H1 (cell line): ENCODE measurements around the gene ENPP1. TPM values are rescaled to one million over a fixed set of nuclear protein-coding genes. Genes with fewer than 3 reads are reported as not detected.

Experiments
- CBX8 ChIP-seq: fragments of 300-800, 300-1000 bp; sonication (generic); IDR thresholded peaks from 2 replicates; pipeline ENCODE4 v1.7.1; 2016; ENCODE audit warnings: low read depth, low read length, borderline replicate concordance
- FOSL1 ChIP-seq: IDR thresholded peaks from 2 replicates; pipeline ENCODE4 v1.6.1; 2011; ENCODE audit warnings: mild to moderate bottlenecking, low read depth, low read length, moderate library complexity; ENCODE audit not compliant: insufficient read depth
- KDM4A ChIP-seq: IDR thresholded peaks from one replicate; pipeline ENCODE4 v1.7.1; 2012; ENCODE audit warnings: low read depth, mild to moderate bottlenecking, moderate library complexity, low read length, inconsistent platforms; ENCODE audit not compliant: severe bottlenecking
- polyA plus RNA-seq, 7 experiments: library from polyadenylated mRNA; depleted of rRNA in 3 of 7; stranded (reverse) in 5 of 7; unstranded in 2 of 7; fragments of >200 nt in 5 of 7; fragments of 200-250 nt in 2 of 7; gene quantifications; 1 replicate in 5 of 7; 2 replicates in 1 of 7; 4 replicates in 1 of 7; pipeline versions ENCODE4 v1.2.1 to v1.2.3, GENCODE V29; 2011 to 2013; ENCODE audit warnings: missing spikeins in 2 of 7, mixed read lengths in 2 of 7
- total RNA-seq: library from RNA; stranded (reverse); fragmentation: NEBNext Ultra II Directional; extraction: Animal tissue kit (Norgen Biotek cat#: 25700); gene quantifications from 2 replicates; pipeline ENCODE4 v1.2.1, GENCODE V29; 2021

Gene ENPP1
- total and polyA plus RNA-seq, 2 of the 8 experiments (the other 6 are each of a cell fraction or from before 2014, with no cell fraction given): 10.1 to 39.1 TPM

GRCh38 chr6:131838051-131838450 is 30.2 kb downstream of the ENPP1 start (continued):
- TF ChIP-seq CBX8 (no peak), KDM4A (no peak), FOSL1 (no peak)
